Sigmoid colon (tissue), 3 donors: ENCODE data around the gene CENPU.

Experiments
- CTCF ChIP-seq, 4 experiments: fragments of 450-650 bp in 3 of 4; fragments of 200-600 bp in 1 of 4; IDR thresholded peaks; one replicate each; pipeline ENCODE4 v1.5.1; 2016 to 2019; ENCODE audit warnings: antibody characterized with exemption in 4 of 4, mild to moderate bottlenecking in 3 of 4, moderate library complexity in 2 of 4
- POLR2A ChIP-seq, 2 donors: fragments of 450-650 bp; IDR thresholded peaks; one replicate each; pipeline ENCODE4 v1.6.1; 2016; ENCODE audit warnings: antibody characterized with exemption in 2 of 2, mild to moderate bottlenecking in 2 of 2, moderate library complexity in 2 of 2

GRCh38 chr4:184771416-184771815 is 37.5 kb upstream of the CENPU start:
- TF ChIP-seq CTCF (IDR thresholded peaks at IDR 0.05) (no peak), POLR2A (IDR thresholded peaks at IDR 0.05) (no peak)
